ENCODE data around the gene PKNOX2.

DNA sequence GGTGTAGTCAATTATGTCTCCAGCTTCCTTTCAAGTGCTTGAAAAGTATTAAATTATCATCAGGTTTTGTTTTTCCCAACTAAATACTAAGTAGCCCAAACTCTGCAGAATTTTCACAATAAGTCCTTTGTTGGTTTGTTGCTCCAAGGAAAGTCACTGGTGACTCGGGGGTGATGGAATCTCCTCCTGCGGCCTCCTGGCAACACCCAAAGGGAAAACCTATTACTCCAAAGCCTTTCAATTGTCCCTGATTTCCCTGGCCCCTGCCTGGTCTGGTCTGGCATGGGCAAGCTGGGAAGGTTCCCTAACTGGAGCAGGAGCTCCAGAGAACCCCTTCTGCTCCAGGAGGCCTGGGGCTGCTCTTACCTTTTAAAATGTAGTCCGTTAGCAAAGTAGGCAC, 283.6 kb downstream of the PKNOX2 start:
- TF ChIP-seq SUZ12 (IDR thresholded peaks at IDR 0.05; ENCODE audit: low read length) (no peak), TAF1 (IDR thresholded peaks at IDR 0.05; ENCODE audit: low read depth, low read length) (no peak), TCF12 (IDR thresholded peaks at IDR 0.05; ENCODE audit: low read depth, low read length) (no peak), POLR2AphosphoS5 (IDR thresholded peaks at IDR 0.05; ENCODE audit: low read depth, low read length) (no peak), FOSL1 (IDR thresholded peaks at IDR 0.05; ENCODE audit: insufficient read depth, low read depth, low read length) (no peak), HDAC2 (IDR thresholded peaks at IDR 0.05; ENCODE audit: borderline replicate concordance in 1 of 2, low read depth in 2 of 2, low read length in 2 of 2) (no peak), EP300 (IDR thresholded peaks at IDR 0.05; ENCODE audit: borderline replicate concordance in 1 of 2, low read depth in 2 of 2, low read length in 2 of 2) (no peak), RNF2 (IDR thresholded peaks at IDR 0.05; ENCODE audit: borderline replicate concordance, low read depth, low read length, missing control alignments, poor library complexity, severe bottlenecking) (no peak)
- TF ChIP-seq, protein P1, sequence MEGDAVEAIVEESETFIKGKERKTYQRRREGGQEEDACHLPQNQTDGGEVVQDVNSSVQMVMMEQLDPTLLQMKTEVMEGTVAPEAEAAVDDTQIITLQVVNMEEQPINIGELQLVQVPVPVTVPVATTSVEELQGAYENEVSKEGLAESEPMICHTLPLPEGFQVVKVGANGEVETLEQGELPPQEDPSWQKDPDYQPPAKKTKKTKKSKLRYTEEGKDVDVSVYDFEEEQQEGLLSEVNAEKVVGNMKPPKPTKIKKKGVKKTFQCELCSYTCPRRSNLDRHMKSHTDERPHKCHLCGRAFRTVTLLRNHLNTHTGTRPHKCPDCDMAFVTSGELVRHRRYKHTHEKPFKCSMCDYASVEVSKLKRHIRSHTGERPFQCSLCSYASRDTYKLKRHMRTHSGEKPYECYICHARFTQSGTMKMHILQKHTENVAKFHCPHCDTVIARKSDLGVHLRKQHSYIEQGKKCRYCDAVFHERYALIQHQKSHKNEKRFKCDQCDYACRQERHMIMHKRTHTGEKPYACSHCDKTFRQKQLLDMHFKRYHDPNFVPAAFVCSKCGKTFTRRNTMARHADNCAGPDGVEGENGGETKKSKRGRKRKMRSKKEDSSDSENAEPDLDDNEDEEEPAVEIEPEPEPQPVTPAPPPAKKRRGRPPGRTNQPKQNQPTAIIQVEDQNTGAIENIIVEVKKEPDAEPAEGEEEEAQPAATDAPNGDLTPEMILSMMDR (IDR thresholded peaks at IDR 0.05; ENCODE audit: control extremely low read depth in 1 of 3, insufficient read depth in 1 of 3, low read depth in 1 of 3, low read length in 3 of 3), result no peak

All from H1 (cell line).